T-helper 1 cell treated with Interleukin-12 subunit alpha and Interleukin-12 subunit beta and Interleukin-4 antibody, amounts not matched to agents 30 μg/mL and 1 μg/mL, for 36 hours (primary cell): Measurements from ENCODE around the gene ORM2.

ENCODE experiments used
- H3K27ac Mint-ChIP-seq: one replicate; pipeline ENCODE4 v1.8.0; 2021; ENCODE audit warnings: mild to moderate bottlenecking, mixed read lengths
- H3K27me3 Mint-ChIP-seq: one replicate; pipeline ENCODE4 v1.8.0; 2021; ENCODE audit warnings: low read depth, mixed read lengths
- H3K36me3 Mint-ChIP-seq: one replicate; pipeline ENCODE4 v1.8.0; 2021; ENCODE audit warnings: low read depth, mixed read lengths
- H3K4me1 Mint-ChIP-seq: one replicate; pipeline ENCODE4 v1.8.0; 2021; ENCODE audit warnings: low read depth, mixed read lengths
- H3K4me3 Mint-ChIP-seq: one replicate; pipeline ENCODE4 v1.8.0; 2021; ENCODE audit warnings: mild to moderate bottlenecking, moderate library complexity, mixed read lengths
- H3K9me3 Mint-ChIP-seq: one replicate; pipeline ENCODE4 v1.8.0; 2021; ENCODE audit warnings: mixed read lengths

ORM2 gene

GRCh38 chr9:114302727-114303126 lies 26.9 kb upstream of the ORM2 start:
- H3K9me3 Mint-ChIP-seq, result no peaks in the 10 kb centered on the region
- no peaks in the 10 kb centered on the region for H3K4me1 Mint-ChIP-seq
- H3K4me3 Mint-ChIP-seq, result no peak overlapping the region
- no peaks in the 10 kb centered on the region for H3K27me3 Mint-ChIP-seq
- H3K36me3 Mint-ChIP-seq, result no peaks in the 10 kb centered on the region
- no peak overlapping the region for H3K27ac Mint-ChIP-seq

- no peaks in the 10 kb centered on the region for H3K36me3 Mint-ChIP-seq
- H3K4me3 Mint-ChIP-seq, result no peak overlapping the region
- no peaks in the 10 kb centered on the region for H3K4me1 Mint-ChIP-seq
- no peak overlapping the region for H3K27ac Mint-ChIP-seq
- no peaks in the 10 kb centered on the region for H3K9me3 Mint-ChIP-seq
- no peaks in the 10 kb centered on the region for H3K27me3 Mint-ChIP-seq
These were observed 26.1 kb upstream of the ORM2 start for GRCh38 chr9:114303571-114303970.

- Mint-ChIP-seq H3K27me3 (no peaks in the 10 kb centered on the region), H3K9me3 (no peaks in the 10 kb centered on the region), H3K4me3 (no peak overlapping the region), H3K27ac (no peak overlapping the region), H3K36me3 (no peaks in the 10 kb centered on the region), H3K4me1 (no peaks in the 10 kb centered on the region)
These were observed 25.7 kb upstream of the ORM2 start for GRCh38 chr9:114303977-114304376.

- H3K27ac Mint-ChIP-seq, result no peak overlapping the region
- no peaks in the 10 kb centered on the region for H3K36me3 Mint-ChIP-seq
- H3K4me1 Mint-ChIP-seq, result no peaks in the 10 kb centered on the region
- H3K27me3 Mint-ChIP-seq, result no peaks in the 10 kb centered on the region
- H3K4me3 Mint-ChIP-seq, result no peak overlapping the region
- H3K9me3 Mint-ChIP-seq, result no peaks in the 10 kb centered on the region
These were observed 25.1 kb upstream of the ORM2 start for GRCh38 chr9:114304416-114305188.

GRCh38 chr9:114307899-114308267 lies 21.8 kb upstream of the ORM2 start:
- Mint-ChIP-seq H3K36me3 (no peaks in the 10 kb centered on the region), H3K4me3 (no peak overlapping the region)

GRCh38 chr9:114308361-114308950 lies 21.2 kb upstream of the ORM2 start:
- H3K4me3 Mint-ChIP-seq, result no peak overlapping the region

More at GRCh38 chr9:114307899-114308267, 21.8 kb upstream of the ORM2 start:
- H3K9me3 Mint-ChIP-seq, result no peaks in the 10 kb centered on the region
- H3K27ac Mint-ChIP-seq, result no peak overlapping the region
- no peaks in the 10 kb centered on the region for H3K27me3 Mint-ChIP-seq
- no peaks in the 10 kb centered on the region for H3K4me1 Mint-ChIP-seq

GRCh38 chr9:114309096-114309495 lies 20.6 kb upstream of the ORM2 start:
- no peaks in the 10 kb centered on the region for H3K27me3 Mint-ChIP-seq
- no peaks in the 10 kb centered on the region for H3K36me3 Mint-ChIP-seq
- no peak overlapping the region for H3K27ac Mint-ChIP-seq
- no peak overlapping the region for H3K4me3 Mint-ChIP-seq
- H3K9me3 Mint-ChIP-seq, result no peaks in the 10 kb centered on the region
- no peaks in the 10 kb centered on the region for H3K4me1 Mint-ChIP-seq

More at GRCh38 chr9:114308361-114308950, 21.2 kb upstream of the ORM2 start:
- Mint-ChIP-seq H3K9me3 (no peaks in the 10 kb centered on the region), H3K27ac (no peak overlapping the region), H3K27me3 (no peaks in the 10 kb centered on the region), H3K4me1 (no peaks in the 10 kb centered on the region), H3K36me3 (no peaks in the 10 kb centered on the region)

- Mint-ChIP-seq H3K9me3 (no peaks in the 10 kb centered on the region), H3K4me3 (no peak overlapping the region), H3K27me3 (no peaks in the 10 kb centered on the region), H3K27ac (no peak overlapping the region), H3K4me1 (no peaks in the 10 kb centered on the region), H3K36me3 (no peaks in the 10 kb centered on the region)
These were observed 18.9 kb upstream of the ORM2 start for GRCh38 chr9:114310471-114311450.

GRCh38 chr9:114311571-114312512 lies 17.8 kb upstream of the ORM2 start:
- H3K36me3 Mint-ChIP-seq, result no peaks in the 10 kb centered on the region
- H3K27ac Mint-ChIP-seq, result no peak overlapping the region
- no peak overlapping the region for H3K4me3 Mint-ChIP-seq
- H3K9me3 Mint-ChIP-seq, result no peaks in the 10 kb centered on the region
- H3K27me3 Mint-ChIP-seq, result no peaks in the 10 kb centered on the region
- H3K4me1 Mint-ChIP-seq, result no peaks in the 10 kb centered on the region

- Mint-ChIP-seq H3K9me3 (no peaks in the 10 kb centered on the region), H3K4me3 (no peak overlapping the region), H3K4me1 (no peaks in the 10 kb centered on the region), H3K27me3 (no peaks in the 10 kb centered on the region), H3K36me3 (no peaks in the 10 kb centered on the region), H3K27ac (no peak overlapping the region)
These were observed 17.2 kb upstream of the ORM2 start for GRCh38 chr9:114312513-114312875.

- H3K4me1 Mint-ChIP-seq, result peaks cover 2% of the 10 kb centered on the region
- no peaks in the 10 kb centered on the region for H3K36me3 Mint-ChIP-seq
- H3K27ac Mint-ChIP-seq, result no peak overlapping the region
- no peak overlapping the region for H3K4me3 Mint-ChIP-seq
- H3K9me3 Mint-ChIP-seq, result no peaks in the 10 kb centered on the region
- no peaks in the 10 kb centered on the region for H3K27me3 Mint-ChIP-seq
These were observed 16.5 kb upstream of the ORM2 start for GRCh38 chr9:114313186-114313585.

GRCh38 chr9:114314256-114314867 lies 15.3 kb upstream of the ORM2 start:
- H3K36me3 Mint-ChIP-seq, result no peaks in the 10 kb centered on the region
- H3K27ac Mint-ChIP-seq, result no peak overlapping the region
- no peak overlapping the region for H3K4me3 Mint-ChIP-seq
- H3K27me3 Mint-ChIP-seq, result no peaks in the 10 kb centered on the region
- no peaks in the 10 kb centered on the region for H3K9me3 Mint-ChIP-seq
- H3K4me1 Mint-ChIP-seq, result peaks cover 2% of the 10 kb centered on the region

- H3K9me3 Mint-ChIP-seq, result no peaks in the 10 kb centered on the region
- H3K36me3 Mint-ChIP-seq, result no peaks in the 10 kb centered on the region
- peaks cover 2% of the 10 kb centered on the region for H3K4me1 Mint-ChIP-seq
- no peak overlapping the region for H3K4me3 Mint-ChIP-seq
- no peaks in the 10 kb centered on the region for H3K27me3 Mint-ChIP-seq
- H3K27ac Mint-ChIP-seq, result no peak overlapping the region
These were observed 14.6 kb upstream of the ORM2 start for GRCh38 chr9:114314881-114315722.
